K562 (cell line): ENCODE data around the gene OTULINL.

Experiments used
- DIDO1 ChIP-seq: fragments of 450-650 bp; IDR thresholded peaks from 2 replicates; pipeline ENCODE4 v1.6.1; 2016; ENCODE audit warnings: low read depth, missing biosample characterization, missing genetic modification characterization
- EZH2 ChIP-seq: IDR thresholded peaks from 2 replicates; pipeline ENCODE4 v1.6.1; 2012; ENCODE audit warnings: low read depth, mild to moderate bottlenecking, inconsistent platforms, low read length, borderline replicate concordance
- FOXK2 ChIP-seq, 2 experiments: fragments of 450-650 bp; IDR thresholded peaks in 1 of 2; conservative IDR thresholded peaks in 1 of 2; 2 replicates each; pipeline ENCODE4 v1.6.1; 2016; ENCODE audit warnings: low read depth in 2 of 2, mild to moderate bottlenecking in 1 of 2
- MAX ChIP-seq: sonication (generic); formaldehyde crosslinking; IDR thresholded peaks from 2 replicates; pipeline ENCODE4 v1.9.0; 2022; ENCODE audit warnings: mild to moderate bottlenecking, missing genetic modification reagents
- POLR2AphosphoS5 ChIP-seq: IDR thresholded peaks from 2 replicates; pipeline ENCODE4 v1.6.1; 2011; ENCODE audit warnings: mild to moderate bottlenecking, low read depth, low read length, moderate library complexity; ENCODE audit not compliant: control insufficient read depth, insufficient read depth
- TF ChIP-seq, protein P1 (sequence below): fragments of 250-450 bp; sonication (Bioruptor Pico); IDR thresholded peaks from 2 replicates; pipeline ENCODE4 v1.5.0; 2021
- TF ChIP-seq, protein P2 (sequence below), 3 experiments: IDR thresholded peaks in 2 of 3; conservative IDR thresholded peaks in 1 of 3; 2 replicates each; pipeline ENCODE4 v1.5.1; 2011 to 2012; ENCODE audit warnings: low read length in 3 of 3, mild to moderate bottlenecking in 3 of 3, control low read depth in 2 of 3, improper control_type of control experiment in 1 of 3, inconsistent platforms in 1 of 3, low read depth in 1 of 3, mixed read lengths in 1 of 3, moderate library complexity in 1 of 3; ENCODE audit not compliant: insufficient read depth in 2 of 3

GRCh38 chr5:14574096-14574495 is 7.5 kb upstream of the OTULINL start:
- no peak for TF ChIP-seq POLR2AphosphoS5
- TF ChIP-seq EZH2 = no peak
- no peak for TF ChIP-seq FOXK2 (conservative IDR thresholded peaks at IDR 0.05 in 1 of 2, IDR thresholded peaks at IDR 0.05 in 1 of 2; ENCODE audit: low read depth in 2 of 2)
- TF ChIP-seq DIDO1 = no peak
- TF ChIP-seq MAX (CRISPR knock-in tag) = no peak
- TF ChIP-seq, protein P1, sequence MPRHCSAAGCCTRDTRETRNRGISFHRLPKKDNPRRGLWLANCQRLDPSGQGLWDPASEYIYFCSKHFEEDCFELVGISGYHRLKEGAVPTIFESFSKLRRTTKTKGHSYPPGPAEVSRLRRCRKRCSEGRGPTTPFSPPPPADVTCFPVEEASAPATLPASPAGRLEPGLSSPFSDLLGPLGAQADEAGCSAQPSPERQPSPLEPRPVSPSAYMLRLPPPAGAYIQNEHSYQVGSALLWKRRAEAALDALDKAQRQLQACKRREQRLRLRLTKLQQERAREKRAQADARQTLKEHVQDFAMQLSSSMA (CRISPR knock-in tag) = no peak
- TF ChIP-seq, protein P2, sequence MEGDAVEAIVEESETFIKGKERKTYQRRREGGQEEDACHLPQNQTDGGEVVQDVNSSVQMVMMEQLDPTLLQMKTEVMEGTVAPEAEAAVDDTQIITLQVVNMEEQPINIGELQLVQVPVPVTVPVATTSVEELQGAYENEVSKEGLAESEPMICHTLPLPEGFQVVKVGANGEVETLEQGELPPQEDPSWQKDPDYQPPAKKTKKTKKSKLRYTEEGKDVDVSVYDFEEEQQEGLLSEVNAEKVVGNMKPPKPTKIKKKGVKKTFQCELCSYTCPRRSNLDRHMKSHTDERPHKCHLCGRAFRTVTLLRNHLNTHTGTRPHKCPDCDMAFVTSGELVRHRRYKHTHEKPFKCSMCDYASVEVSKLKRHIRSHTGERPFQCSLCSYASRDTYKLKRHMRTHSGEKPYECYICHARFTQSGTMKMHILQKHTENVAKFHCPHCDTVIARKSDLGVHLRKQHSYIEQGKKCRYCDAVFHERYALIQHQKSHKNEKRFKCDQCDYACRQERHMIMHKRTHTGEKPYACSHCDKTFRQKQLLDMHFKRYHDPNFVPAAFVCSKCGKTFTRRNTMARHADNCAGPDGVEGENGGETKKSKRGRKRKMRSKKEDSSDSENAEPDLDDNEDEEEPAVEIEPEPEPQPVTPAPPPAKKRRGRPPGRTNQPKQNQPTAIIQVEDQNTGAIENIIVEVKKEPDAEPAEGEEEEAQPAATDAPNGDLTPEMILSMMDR (IDR thresholded peaks at IDR 0.05 in 2 of 3, conservative IDR thresholded peaks at IDR 0.05 in 1 of 3; ENCODE audit: insufficient read depth in 2 of 3, low read depth in 1 of 3, low read length in 3 of 3) = no peak
